SK-N-SH (cell line): ENCODE measurements around the gene DDX1. TPM values are rescaled to one million over a fixed set of nuclear protein-coding genes. Genes with fewer than 3 reads are reported as not detected.

Source experiments
- CTCF ChIA-PET: fragments of 300-600, 350-600 bp; formaldehyde crosslinking; extraction: SDS; loops from one replicate; lab custom pipeline; 2021; lab: Yijun Ruan, JAX
- POLR2A ChIA-PET: fragments of 350-600 bp; sonication (Branson Sonifier 250); formaldehyde crosslinking; extraction: SDS; loops from one replicate; lab custom pipeline; 2020; ENCODE audit warnings: antibody characterized with exemption, inconsistent platforms; lab: Yijun Ruan, JAX
- DNase-seq: peaks from one replicate; pipeline ENCODE4 v3.0.0; 2012
- H2AFZ ChIP-seq: fragments of 200-600 bp; sonication (generic); 2 replicates; pipeline ENCODE4 v1.8.1; 2016; ENCODE audit warnings: antibody characterized with exemption, mild to moderate bottlenecking, low read depth
- H3F3A ChIP-seq: fragments of 200-600 bp; sonication (generic); replicated peaks from 2 replicates; pipeline ENCODE3; 2016; ENCODE audit warnings: antibody characterized with exemption, mild to moderate bottlenecking; ENCODE audit not compliant: insufficient read depth
- H3K27ac ChIP-seq, 2 experiments: fragments of 200-500 bp in 1 of 2; fragments of 200-600 bp in 1 of 2; sonication (Bioruptor generic) in 1 of 2; sonication (generic), shearing (Covaris generic) in 1 of 2; 2 replicates each; pipeline versions ENCODE4 v1.5.1 to v1.6.1; 2014 to 2016; ENCODE audit warnings: low read depth in 2 of 2, inconsistent platforms in 1 of 2, low read length in 1 of 2, mild to moderate bottlenecking in 1 of 2, mixed read lengths in 1 of 2
- H3K27me3 ChIP-seq: fragments of 200-600 bp; sonication (generic), shearing (Covaris generic); 2 replicates; pipeline ENCODE4 v1.6.1; 2016; ENCODE audit warnings: mixed run types; ENCODE audit not compliant: insufficient read depth
- H3K36me3 ChIP-seq, 2 experiments: fragments of 200-500 bp in 1 of 2; fragments of 200-600 bp in 1 of 2; sonication (Bioruptor generic) in 1 of 2; sonication (generic) in 1 of 2; replicated peaks in 1 of 2; 2 replicates each; pipeline versions ENCODE3 to v1.5.1; 2014 to 2016; ENCODE audit warnings: low read length in 1 of 2, mild to moderate bottlenecking in 1 of 2; ENCODE audit not compliant: insufficient read depth in 2 of 2, control insufficient read depth in 1 of 2
- H3K4me1 ChIP-seq, 2 experiments: fragments of 200-500 bp in 1 of 2; fragments of 200-600 bp in 1 of 2; sonication (Bioruptor generic) in 1 of 2; sonication (generic), shearing (Covaris generic) in 1 of 2; 2 replicates each; pipeline versions ENCODE4 v1.5.1 to v1.6.1; 2014 to 2016; ENCODE audit warnings: low read depth in 1 of 2, low read length in 1 of 2, mixed run types in 1 of 2; ENCODE audit not compliant: insufficient read depth in 2 of 2, control insufficient read depth in 1 of 2
- H3K4me2 ChIP-seq: fragments of 200-600 bp; sonication (generic), shearing (Covaris generic); 2 replicates; pipeline ENCODE4 v1.6.1; 2017; ENCODE audit warnings: mixed run types
- H3K4me3 ChIP-seq, 2 experiments: fragments of 200-500 bp in 1 of 2; fragments of 200-600 bp in 1 of 2; sonication (Bioruptor generic) in 1 of 2; sonication (generic), shearing (Covaris generic) in 1 of 2; 2 replicates each; pipeline versions ENCODE4 v1.5.1 to v1.8.1; 2014 to 2016; ENCODE audit warnings: low read depth in 2 of 2, inconsistent platforms in 1 of 2, low read length in 1 of 2, mild to moderate bottlenecking in 1 of 2, mixed read lengths in 1 of 2, moderate library complexity in 1 of 2
- H3K79me2 ChIP-seq: fragments of 200-600 bp; sonication (generic); 2 replicates; pipeline ENCODE4 v1.8.1; 2017; ENCODE audit warnings: mild to moderate bottlenecking; ENCODE audit not compliant: insufficient read depth
- H3K9ac ChIP-seq: fragments of 200-600 bp; sonication (generic); 2 replicates; pipeline ENCODE4 v1.6.1; 2017; ENCODE audit warnings: mixed run types
- H3K9me2 ChIP-seq: fragments of 200-600 bp; sonication (generic); 2 replicates; pipeline ENCODE4 v1.6.1; 2017; ENCODE audit warnings: mixed run types
- H3K9me3 ChIP-seq: fragments of 200-600 bp; sonication (generic); 2 replicates; pipeline ENCODE4 v1.6.1; 2017; ENCODE audit warnings: mixed run types, mild to moderate bottlenecking, moderate library complexity
- H4K20me1 ChIP-seq: fragments of 200-600 bp; sonication (generic); 2 replicates; pipeline ENCODE4 v1.6.1; 2017; ENCODE audit warnings: mild to moderate bottlenecking, mixed run types; ENCODE audit not compliant: insufficient read depth
- EZH2phosphoT487 ChIP-seq: fragments of 200-600 bp; sonication (generic); IDR thresholded peaks from 2 replicates; pipeline ENCODE4 v1.6.1; 2017; ENCODE audit warnings: low read depth, mixed run types, mild to moderate bottlenecking, antibody characterized with exemption, moderate library complexity, borderline replicate concordance
- FOSL2 ChIP-seq: IDR thresholded peaks from 2 replicates; pipeline ENCODE4 v1.4.0; 2012; ENCODE audit warnings: low read depth, mild to moderate bottlenecking, moderate library complexity, borderline replicate concordance
- FOXJ3 ChIP-seq: sonication (generic); formaldehyde crosslinking; IDR thresholded peaks from 2 replicates; pipeline ENCODE4 v1.5.1; 2020; ENCODE audit warnings: mild to moderate bottlenecking, missing genetic modification reagents
- GABPA ChIP-seq: IDR thresholded peaks from 2 replicates; pipeline ENCODE4 v1.4.0; 2012; ENCODE audit warnings: low read depth, mild to moderate bottlenecking
- NRF1 ChIP-seq: IDR thresholded peaks from 2 replicates; pipeline ENCODE4 v1.6.1; 2012; ENCODE audit warnings: low read depth, mild to moderate bottlenecking, low read length
- POLR2AphosphoS5 ChIP-seq: IDR thresholded peaks from 2 replicates; pipeline ENCODE4 v1.6.1; 2012; ENCODE audit warnings: low read depth, low read length
- RAD21 ChIP-seq: IDR thresholded peaks from 2 replicates; pipeline ENCODE4 v1.6.1; 2012; ENCODE audit warnings: mild to moderate bottlenecking, low read length
- RCOR1 ChIP-seq: fragments of 150-350 bp; IDR thresholded peaks from 2 replicates; pipeline ENCODE4 v1.6.1; 2017; ENCODE audit warnings: antibody characterized with exemption, low read length
- RFX5 ChIP-seq: IDR thresholded peaks from 2 replicates; pipeline ENCODE4 v1.6.1; 2012; ENCODE audit warnings: mild to moderate bottlenecking, improper control_type of control experiment, low read length
- TCF12 ChIP-seq: IDR thresholded peaks from 2 replicates; pipeline ENCODE4 v1.4.0; 2012
- YY1 ChIP-seq: IDR thresholded peaks from 2 replicates; pipeline ENCODE4 v1.4.0; 2012; ENCODE audit warnings: low read depth, mild to moderate bottlenecking
- polyA plus RNA-seq, 3 experiments: library from polyadenylated mRNA; depleted of rRNA; stranded (reverse); fragments of >200 nt; gene quantifications; 2 replicates each; pipeline ENCODE4 v1.2.3, GENCODE V29; 2012
- TF ChIP-seq, protein P1 (sequence below): IDR thresholded peaks from 2 replicates; pipeline ENCODE4 v1.4.0; 2012; ENCODE audit warnings: low read depth, borderline replicate concordance
- TF ChIP-seq, protein P2 (sequence below): IDR thresholded peaks from 2 replicates; pipeline ENCODE4 v1.4.0; 2012; ENCODE audit warnings: low read depth
- TF ChIP-seq, protein P3 (sequence below): fragments of 150-350 bp; IDR thresholded peaks from 2 replicates; pipeline ENCODE4 v1.6.1; 2016; ENCODE audit warnings: mild to moderate bottlenecking, low read depth, low read length
- TF ChIP-seq, protein P4 (sequence below): fragments of 200-600 bp; sonication (generic); IDR thresholded peaks from 2 replicates; pipeline ENCODE4 v1.6.1; 2017; ENCODE audit warnings: antibody characterized with exemption, mild to moderate bottlenecking, moderate library complexity

The DDX1 gene
- polyA plus RNA-seq, 1 of the 3 experiments (the other 2 are of a cell fraction), result 54.5 TPM

DNA sequence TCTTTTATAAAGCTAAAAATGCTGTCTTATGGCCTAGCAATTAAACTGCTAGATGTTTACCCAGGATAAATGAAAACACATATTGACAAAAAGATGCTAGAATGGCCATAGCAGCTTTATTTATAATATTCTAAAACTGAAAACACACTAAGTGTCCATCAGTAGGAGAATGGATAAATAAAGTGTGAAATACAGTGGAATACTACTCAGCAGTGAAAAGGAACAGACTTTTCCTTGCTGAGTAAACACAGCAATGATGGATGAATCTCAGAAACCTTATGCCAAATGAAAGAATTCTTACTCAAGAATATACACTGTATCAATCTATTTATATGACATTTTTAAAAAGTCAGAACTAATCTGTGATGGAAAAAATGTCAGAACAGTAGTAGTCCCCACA is 33.2 kb downstream of the DDX1 start:
- no peak overlapping the region for H3K4me2 ChIP-seq
- no peak overlapping the region for H3K9ac ChIP-seq
- no peaks in the 10 kb centered on the region for H3K4me1 ChIP-seq
- no peaks in the 10 kb centered on the region for H3F3A ChIP-seq
- peaks cover 93 to 96% of the 10 kb centered on the region in 2 experiments for H3K36me3 ChIP-seq
- CTCF ChIA-PET, result interaction anchor here (1.1 to 2.2 kb wide), 2 partner anchors 12 to 1132 kb away, joined by 3 to 5 read pairs; no protein-coding TSS in a partner anchor
- H3K9me3 ChIP-seq, result no peaks in the 10 kb centered on the region
- TF ChIP-seq, protein P1, sequence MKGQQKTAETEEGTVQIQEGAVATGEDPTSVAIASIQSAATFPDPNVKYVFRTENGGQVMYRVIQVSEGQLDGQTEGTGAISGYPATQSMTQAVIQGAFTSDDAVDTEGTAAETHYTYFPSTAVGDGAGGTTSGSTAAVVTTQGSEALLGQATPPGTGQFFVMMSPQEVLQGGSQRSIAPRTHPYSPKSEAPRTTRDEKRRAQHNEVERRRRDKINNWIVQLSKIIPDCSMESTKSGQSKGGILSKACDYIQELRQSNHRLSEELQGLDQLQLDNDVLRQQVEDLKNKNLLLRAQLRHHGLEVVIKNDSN, result no peak
- no peak for TF ChIP-seq YY1
- TF ChIP-seq, protein P2, sequence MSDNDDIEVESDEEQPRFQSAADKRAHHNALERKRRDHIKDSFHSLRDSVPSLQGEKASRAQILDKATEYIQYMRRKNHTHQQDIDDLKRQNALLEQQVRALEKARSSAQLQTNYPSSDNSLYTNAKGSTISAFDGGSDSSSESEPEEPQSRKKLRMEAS, result no peak
- TF ChIP-seq RCOR1, result no peak
- TF ChIP-seq TCF12, result no peak
- TF ChIP-seq RAD21, result no peak
- no peak for TF ChIP-seq POLR2AphosphoS5
- TF ChIP-seq FOXJ3 (CRISPR knock-in tag), result no peak
- TF ChIP-seq, protein P3, sequence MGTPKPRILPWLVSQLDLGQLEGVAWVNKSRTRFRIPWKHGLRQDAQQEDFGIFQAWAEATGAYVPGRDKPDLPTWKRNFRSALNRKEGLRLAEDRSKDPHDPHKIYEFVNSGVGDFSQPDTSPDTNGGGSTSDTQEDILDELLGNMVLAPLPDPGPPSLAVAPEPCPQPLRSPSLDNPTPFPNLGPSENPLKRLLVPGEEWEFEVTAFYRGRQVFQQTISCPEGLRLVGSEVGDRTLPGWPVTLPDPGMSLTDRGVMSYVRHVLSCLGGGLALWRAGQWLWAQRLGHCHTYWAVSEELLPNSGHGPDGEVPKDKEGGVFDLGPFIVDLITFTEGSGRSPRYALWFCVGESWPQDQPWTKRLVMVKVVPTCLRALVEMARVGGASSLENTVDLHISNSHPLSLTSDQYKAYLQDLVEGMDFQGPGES, result no peak
- TF ChIP-seq FOSL2, result no peak
- no peak for TF ChIP-seq EZH2phosphoT487
- TF ChIP-seq RFX5, result no peak
- TF ChIP-seq GABPA, result no peak
- TF ChIP-seq NRF1, result no peak
- TF ChIP-seq, protein P4, sequence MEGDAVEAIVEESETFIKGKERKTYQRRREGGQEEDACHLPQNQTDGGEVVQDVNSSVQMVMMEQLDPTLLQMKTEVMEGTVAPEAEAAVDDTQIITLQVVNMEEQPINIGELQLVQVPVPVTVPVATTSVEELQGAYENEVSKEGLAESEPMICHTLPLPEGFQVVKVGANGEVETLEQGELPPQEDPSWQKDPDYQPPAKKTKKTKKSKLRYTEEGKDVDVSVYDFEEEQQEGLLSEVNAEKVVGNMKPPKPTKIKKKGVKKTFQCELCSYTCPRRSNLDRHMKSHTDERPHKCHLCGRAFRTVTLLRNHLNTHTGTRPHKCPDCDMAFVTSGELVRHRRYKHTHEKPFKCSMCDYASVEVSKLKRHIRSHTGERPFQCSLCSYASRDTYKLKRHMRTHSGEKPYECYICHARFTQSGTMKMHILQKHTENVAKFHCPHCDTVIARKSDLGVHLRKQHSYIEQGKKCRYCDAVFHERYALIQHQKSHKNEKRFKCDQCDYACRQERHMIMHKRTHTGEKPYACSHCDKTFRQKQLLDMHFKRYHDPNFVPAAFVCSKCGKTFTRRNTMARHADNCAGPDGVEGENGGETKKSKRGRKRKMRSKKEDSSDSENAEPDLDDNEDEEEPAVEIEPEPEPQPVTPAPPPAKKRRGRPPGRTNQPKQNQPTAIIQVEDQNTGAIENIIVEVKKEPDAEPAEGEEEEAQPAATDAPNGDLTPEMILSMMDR, result no peak
- TF ChIP-seq, all 33 proteins: peak for 0
- DNase-seq, result no peak
- no peak overlapping the region for H3K27ac ChIP-seq
- H4K20me1 ChIP-seq, result no peaks in the 10 kb centered on the region
- H3K4me3 ChIP-seq, result no peak overlapping the region
- no peak overlapping the region for H2AFZ ChIP-seq
- H3K79me2 ChIP-seq, result no peaks in the 10 kb centered on the region
- POLR2A ChIA-PET, result no interaction called here
- H3K27me3 ChIP-seq, result no peaks in the 10 kb centered on the region
- H3K9me2 ChIP-seq, result no peaks in the 10 kb centered on the region
